Measurements from ENCODE around the gene FUT9. TPM values are rescaled to one million over a fixed set of nuclear protein-coding genes. Genes with fewer than 3 reads are reported as not detected.

Gene FUT9
- total and polyA plus RNA-seq, 2 of the 13 experiments (the other 11 are each of a cell fraction or from before 2014, with no cell fraction given), result 0.01 TPM; not detected in 1

GRCh38 chr6:96138406-96138805, 122.6 kb downstream of the FUT9 start (continued):
- TF ChIP-seq MATR3 (CRISPR knock-in tag; IDR thresholded peaks at IDR 0.05), result no peak

GRCh38 chr6:96142142-96142541, 126.4 kb downstream of the FUT9 start:
- ChIA-PET POLR2A (no interaction called here), CTCF (ENCODE audit: low intra/inter-chr PET ratio, low total read pairs) (no interaction called here)
- H3K9me3 ChIP-seq (ENCODE audit: low read length), result no peaks in the 10 kb centered on the region
- intact Hi-C loops (cut with micrococcal nuclease; ENCODE audit: unreplicated experiment), result no loop called here
- no peaks in the 10 kb centered on the region for H3K4me1 ChIP-seq (ENCODE audit: insufficient read depth, low read length)
- 3% methylated on average over 2 of the region's 2 CpGs for WGBS (ENCODE audit: low lambda C conversion rate)
- TF ChIP-seq ZNF234 (CRISPR knock-in tag; conservative IDR thresholded peaks at IDR 0.05) (no peak), TMF1 (CRISPR knock-in tag; IDR thresholded peaks at IDR 0.05; ENCODE audit: low read depth) (no peak), ZUFSP (CRISPR knock-in tag; IDR thresholded peaks at IDR 0.05; ENCODE audit: borderline replicate concordance) (no peak), FOSL1 (CRISPR knock-in tag; IDR thresholded peaks at IDR 0.05; ENCODE audit: borderline replicate concordance) (no peak), RBFOX2 (IDR thresholded peaks at IDR 0.05; ENCODE audit: low read depth, low read length) (no peak), GTF2F1 (IDR thresholded peaks at IDR 0.05; ENCODE audit: low read length) (no peak)
- no peak overlapping the region for H2AFZ ChIP-seq (ENCODE audit: low read length)
- H3K27ac ChIP-seq (ENCODE audit: extremely low read length, insufficient read depth, low read length), result no peak overlapping the region
- no peaks in the 10 kb centered on the region for H3K27me3 ChIP-seq (ENCODE audit: control insufficient read depth in 1 of 2, insufficient read depth in 2 of 2, low read length in 2 of 2)
- FAIRE-seq (no peak), DNase-seq (ENCODE audit: low spot score) (no peak), ATAC-seq (no peak)
- H3K79me2 ChIP-seq (ENCODE audit: insufficient read depth, low read length), result no peaks in the 10 kb centered on the region
- no peak overlapping the region for H3K4me3 ChIP-seq (replicated peaks in 1 of 3; ENCODE audit: insufficient read depth in 1 of 3, low read depth in 2 of 3, low read length in 3 of 3)
- no peak overlapping the region for H3K4me2 ChIP-seq (ENCODE audit: low read depth, low read length)
- in situ Hi-C loops (cut with HindIII; ENCODE audit: extremely low pct_ligation_motif_present, low pct_unique_long_range_greater_than_20kb), result no loop called here
- no peaks in the 10 kb centered on the region for H4K20me1 ChIP-seq (ENCODE audit: insufficient read depth, low read length)
- no peaks in the 10 kb centered on the region for H3K36me3 ChIP-seq (replicated peaks in 1 of 2; ENCODE audit: control insufficient read depth in 1 of 2, insufficient read depth in 2 of 2, low read length in 2 of 2)
- H3K9ac ChIP-seq (ENCODE audit: insufficient read depth, low read depth, low read length), result no peak overlapping the region
- no TSS peak for BruUV-seq (replicated peaks)
